ENCODE data around the gene DCLK1.

The DCLK1 gene

GRCh38 chr13:35824395-35824794 is 306.8 kb downstream of the DCLK1 start:
- no peak overlapping the region for H3K4me3 Mint-ChIP-seq
- H3K27me3 Mint-ChIP-seq = no peaks in the 10 kb centered on the region
- no peak for DNase-seq
- ATAC-seq (replicated peaks) = no peak
- no peak overlapping the region for H3K27ac Mint-ChIP-seq
- H3K4me1 Mint-ChIP-seq (ENCODE audit: low read depth in 2 of 2) = no peaks in the 10 kb centered on the region
- no peaks in the 10 kb centered on the region for H3K36me3 Mint-ChIP-seq (ENCODE audit: insufficient read depth)
- peaks cover 7 to 25% of the 10 kb centered on the region in 2 donors for H3K9me3 Mint-ChIP-seq

DNA sequence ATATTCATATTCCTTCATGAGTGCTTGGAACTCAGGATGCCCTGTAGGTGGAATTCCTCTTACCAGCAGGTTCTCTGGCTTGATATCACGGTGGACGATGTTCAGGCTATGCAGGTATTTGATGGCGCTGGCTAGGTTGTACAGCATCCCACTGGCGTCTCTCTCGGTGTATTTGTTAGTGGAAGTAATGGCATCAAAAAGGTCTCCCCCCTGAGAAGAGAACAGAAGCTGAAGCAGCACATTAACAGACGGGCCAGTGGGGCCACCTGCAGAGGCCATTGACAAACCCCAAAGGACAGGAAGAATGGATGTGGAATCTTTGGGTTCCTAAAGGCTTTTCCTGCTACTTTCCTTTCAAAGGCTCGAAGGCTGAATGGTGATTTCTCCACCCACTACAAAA is 308.5 kb downstream of the DCLK1 start:
- ATAC-seq (replicated peaks) (no peak), DNase-seq (no peak)
- Mint-ChIP-seq H3K36me3 (ENCODE audit: insufficient read depth) (no peaks in the 10 kb centered on the region), H3K4me1 (ENCODE audit: low read depth in 2 of 2) (no peaks in the 10 kb centered on the region), H3K9me3 (peaks cover 4 to 15% of the 10 kb centered on the region in 2 donors), H3K4me3 (no peak overlapping the region), H3K27ac (no peak overlapping the region), H3K27me3 (no peaks in the 10 kb centered on the region)

GRCh38 chr13:35818633-35819067 is 312.5 kb downstream of the DCLK1 start:
- Mint-ChIP-seq H3K27ac (no peak overlapping the region), H3K4me1 (ENCODE audit: low read depth in 2 of 2) (no peaks in the 10 kb centered on the region), H3K36me3 (ENCODE audit: insufficient read depth) (no peaks in the 10 kb centered on the region), H3K4me3 (no peak overlapping the region), H3K9me3 (no peaks in the 10 kb centered on the region), H3K27me3 (no peaks in the 10 kb centered on the region)
- ATAC-seq (replicated peaks) = no peak
- no peak for DNase-seq

DNA sequence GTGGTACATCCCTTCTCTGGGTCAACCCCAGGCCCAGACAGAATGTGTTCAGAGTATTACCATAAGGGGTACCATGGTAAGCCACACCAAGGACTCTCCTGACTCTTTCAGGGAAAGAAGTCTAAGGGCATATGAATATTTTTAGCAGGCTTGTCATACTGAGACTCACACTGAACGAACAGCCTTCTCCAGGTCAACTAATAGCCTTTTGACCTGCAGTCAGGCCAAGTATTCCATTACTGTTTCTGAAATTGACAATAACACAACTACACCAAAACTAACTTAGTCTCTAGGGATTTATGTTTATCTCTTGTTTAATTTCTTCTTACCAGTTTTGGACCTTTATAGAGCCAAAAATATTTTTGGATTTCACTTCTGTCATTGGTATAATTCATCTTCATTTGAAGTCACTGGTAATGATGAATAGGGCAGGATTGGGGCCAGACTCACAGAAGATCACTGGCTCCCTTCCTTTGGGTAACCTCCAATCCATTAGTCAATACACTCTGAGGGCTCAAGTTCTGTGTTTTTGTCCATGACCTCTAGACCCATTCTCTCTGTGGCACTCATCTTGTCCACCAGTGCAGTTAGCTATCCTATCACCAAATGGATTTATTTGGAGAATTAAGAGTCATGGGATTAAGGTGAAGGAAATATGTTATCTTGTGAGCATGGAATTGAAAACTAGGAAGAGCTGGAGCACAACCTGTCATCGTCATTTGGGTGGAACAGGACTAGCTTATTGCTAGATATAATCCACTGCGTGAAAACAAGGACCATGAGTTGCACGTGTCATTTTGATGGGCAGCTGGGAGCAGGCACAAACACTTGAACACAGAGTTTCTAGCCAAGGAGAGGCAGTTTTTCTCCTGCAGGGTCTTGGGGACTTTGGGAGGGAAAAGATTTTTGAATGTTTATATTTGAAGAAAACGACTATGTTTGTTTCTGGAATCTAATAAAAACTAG is 313.3 kb downstream of the DCLK1 start:
- H3K4me3 Mint-ChIP-seq = no peak overlapping the region
- H3K27ac Mint-ChIP-seq = no peak overlapping the region
- ATAC-seq (replicated peaks) (no peak), DNase-seq (no peak)
- H3K36me3 Mint-ChIP-seq (ENCODE audit: insufficient read depth) = no peaks in the 10 kb centered on the region
- H3K4me1 Mint-ChIP-seq (ENCODE audit: low read depth in 2 of 2) = no peaks in the 10 kb centered on the region
- H3K27me3 Mint-ChIP-seq = no peaks in the 10 kb centered on the region
- no peaks in the 10 kb centered on the region for H3K9me3 Mint-ChIP-seq

GRCh38 chr13:35814605-35815011 is 316.6 kb downstream of the DCLK1 start:
- no peaks in the 10 kb centered on the region for H3K4me1 Mint-ChIP-seq (ENCODE audit: low read depth in 2 of 2)
- no peaks in the 10 kb centered on the region for H3K36me3 Mint-ChIP-seq (ENCODE audit: insufficient read depth)
- no peaks in the 10 kb centered on the region for H3K27me3 Mint-ChIP-seq
- no peak overlapping the region for H3K4me3 Mint-ChIP-seq
- H3K9me3 Mint-ChIP-seq = no peaks in the 10 kb centered on the region
- no peak overlapping the region for H3K27ac Mint-ChIP-seq
- DNase-seq (no peak), ATAC-seq (replicated peaks) (no peak)

- H3K27me3 Mint-ChIP-seq = no peaks in the 10 kb centered on the region
Measured at GRCh38 chr13:35812736-35813135, 318.4 kb downstream of the DCLK1 start.

GRCh38 chr13:35810321-35810720 is 320.9 kb downstream of the DCLK1 start:
- no peaks in the 10 kb centered on the region for H3K4me1 Mint-ChIP-seq (ENCODE audit: low read depth in 2 of 2)
- ATAC-seq (replicated peaks) (no peak), DNase-seq (no peak)
- H3K36me3 Mint-ChIP-seq (ENCODE audit: insufficient read depth) = no peaks in the 10 kb centered on the region
- no peak overlapping the region for H3K4me3 Mint-ChIP-seq
- H3K9me3 Mint-ChIP-seq = peaks cover 2 to 8% of the 10 kb centered on the region in 2 donors
- H3K27me3 Mint-ChIP-seq = no peaks in the 10 kb centered on the region
- no peak overlapping the region for H3K27ac Mint-ChIP-seq

More at GRCh38 chr13:35812736-35813135, 318.4 kb downstream of the DCLK1 start:
- no peak for DNase-seq
- H3K9me3 Mint-ChIP-seq = peaks cover 0 to 2% of the 10 kb centered on the region in 2 donors
- H3K4me1 Mint-ChIP-seq (ENCODE audit: low read depth in 2 of 2) = no peaks in the 10 kb centered on the region
- no peak overlapping the region for H3K4me3 Mint-ChIP-seq
- ATAC-seq (replicated peaks) = no peak
- H3K36me3 Mint-ChIP-seq (ENCODE audit: insufficient read depth) = no peaks in the 10 kb centered on the region
- H3K27ac Mint-ChIP-seq = no peak overlapping the region

- H3K27ac Mint-ChIP-seq = no peak overlapping the region
- no peak for ATAC-seq (replicated peaks)
Measured at GRCh38 chr13:35808846-35809245, 322.3 kb downstream of the DCLK1 start.

GRCh38 chr13:35804901-35805300 is 326.3 kb downstream of the DCLK1 start:
- H3K4me3 Mint-ChIP-seq = no peak overlapping the region
- H3K27me3 Mint-ChIP-seq = no peaks in the 10 kb centered on the region
- no peak overlapping the region for H3K27ac Mint-ChIP-seq
- no peaks in the 10 kb centered on the region for H3K36me3 Mint-ChIP-seq (ENCODE audit: insufficient read depth)
- ATAC-seq (replicated peaks) (no peak), DNase-seq (no peak)
- peaks cover 2 to 8% of the 10 kb centered on the region in 2 donors for H3K9me3 Mint-ChIP-seq
- H3K4me1 Mint-ChIP-seq (ENCODE audit: low read depth in 2 of 2) = no peaks in the 10 kb centered on the region

More at GRCh38 chr13:35808846-35809245, 322.3 kb downstream of the DCLK1 start:
- Mint-ChIP-seq H3K4me3 (no peak overlapping the region), H3K27me3 (no peaks in the 10 kb centered on the region), H3K4me1 (ENCODE audit: low read depth in 2 of 2) (no peaks in the 10 kb centered on the region), H3K9me3 (peaks cover 2 to 8% of the 10 kb centered on the region in 2 donors), H3K36me3 (ENCODE audit: insufficient read depth) (no peaks in the 10 kb centered on the region)
- no peak for DNase-seq

DNA sequence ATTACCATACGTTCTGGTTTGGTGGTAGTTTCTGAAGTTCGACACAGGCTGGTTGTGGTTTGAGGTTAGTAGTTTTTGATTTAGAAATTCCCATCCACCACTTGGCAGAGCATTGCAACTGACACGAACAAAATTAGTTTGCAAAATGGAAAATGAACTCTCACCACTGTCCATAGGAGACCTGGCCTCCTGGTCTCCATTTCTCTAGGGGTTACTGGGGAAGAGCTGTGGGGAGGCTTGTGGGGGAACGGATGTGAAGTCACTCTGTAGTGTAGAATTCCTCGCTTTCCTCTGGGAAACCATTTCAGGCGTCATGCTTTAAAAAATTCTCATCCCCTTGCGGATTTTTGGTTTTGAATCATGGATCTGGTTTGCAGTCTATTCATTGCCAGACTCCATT is 333.2 kb downstream of the DCLK1 start:
- DNase-seq (no peak), ATAC-seq (replicated peaks) (no peak)
- no peaks in the 10 kb centered on the region for H3K4me1 Mint-ChIP-seq (ENCODE audit: low read depth in 2 of 2)
- H3K4me3 Mint-ChIP-seq = no peak overlapping the region
- H3K36me3 Mint-ChIP-seq (ENCODE audit: insufficient read depth) = peaks cover 3% of the 10 kb centered on the region
- H3K9me3 Mint-ChIP-seq = peaks cover 7 to 10% of the 10 kb centered on the region in 2 donors
- H3K27ac Mint-ChIP-seq = no peak overlapping the region
- H3K27me3 Mint-ChIP-seq = no peaks in the 10 kb centered on the region

DNA sequence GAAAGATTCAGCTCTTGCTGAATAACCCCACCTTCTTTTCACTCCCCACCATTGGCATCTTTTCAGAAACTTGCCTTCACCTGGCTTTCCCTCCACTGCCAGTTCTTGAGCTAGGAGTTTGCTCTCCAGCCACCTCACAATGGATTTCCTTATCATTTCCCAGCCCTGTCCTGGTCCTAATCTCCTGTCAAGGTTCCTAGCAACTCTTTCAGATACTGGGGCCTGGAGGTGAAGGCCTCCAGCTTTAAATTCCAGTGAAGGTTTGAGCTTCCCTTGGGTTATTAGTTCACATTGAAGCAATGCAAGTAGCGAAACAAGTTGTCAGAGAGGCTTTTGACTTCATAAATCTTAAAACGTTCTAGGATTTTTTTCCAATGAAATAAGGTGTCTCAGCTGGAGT is 333.9 kb downstream of the DCLK1 start:
- H3K36me3 Mint-ChIP-seq (ENCODE audit: insufficient read depth) = peaks cover 3% of the 10 kb centered on the region
- ATAC-seq (replicated peaks) (no peak), DNase-seq (no peak)
- no peak overlapping the region for H3K4me3 Mint-ChIP-seq
- H3K4me1 Mint-ChIP-seq (ENCODE audit: low read depth in 2 of 2) = no peaks in the 10 kb centered on the region
- no peaks in the 10 kb centered on the region for H3K27me3 Mint-ChIP-seq
- H3K9me3 Mint-ChIP-seq = peaks cover 7 to 10% of the 10 kb centered on the region in 2 donors
- no peak overlapping the region for H3K27ac Mint-ChIP-seq

DNA sequence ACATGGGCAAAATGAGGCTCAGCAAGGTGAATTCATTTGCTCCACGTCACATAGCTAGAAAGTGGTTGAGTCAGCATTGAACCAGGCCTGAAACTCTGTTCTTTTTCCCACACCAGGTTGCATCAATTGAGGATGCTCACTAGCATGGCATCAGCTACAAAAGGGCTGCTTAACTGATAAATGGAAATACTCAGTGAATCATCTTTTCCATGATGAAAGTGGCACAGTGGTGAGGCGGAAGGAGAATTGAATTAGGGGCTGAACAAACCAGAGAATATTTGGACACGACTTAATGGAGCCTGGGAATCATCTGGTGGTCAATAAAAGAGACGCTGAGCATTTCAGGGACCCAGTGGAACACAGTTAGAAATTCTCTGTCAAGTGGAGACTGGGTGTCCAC is 334.6 kb downstream of the DCLK1 start:
- no peak for ATAC-seq (replicated peaks)
- Mint-ChIP-seq H3K4me1 (ENCODE audit: low read depth in 2 of 2) (no peaks in the 10 kb centered on the region), H3K4me3 (no peak overlapping the region), H3K27ac (no peak overlapping the region), H3K9me3 (peaks cover 7 to 10% of the 10 kb centered on the region in 2 donors), H3K27me3 (no peaks in the 10 kb centered on the region), H3K36me3 (ENCODE audit: insufficient read depth) (peaks cover 3% of the 10 kb centered on the region)
- no peak for DNase-seq

DNA sequence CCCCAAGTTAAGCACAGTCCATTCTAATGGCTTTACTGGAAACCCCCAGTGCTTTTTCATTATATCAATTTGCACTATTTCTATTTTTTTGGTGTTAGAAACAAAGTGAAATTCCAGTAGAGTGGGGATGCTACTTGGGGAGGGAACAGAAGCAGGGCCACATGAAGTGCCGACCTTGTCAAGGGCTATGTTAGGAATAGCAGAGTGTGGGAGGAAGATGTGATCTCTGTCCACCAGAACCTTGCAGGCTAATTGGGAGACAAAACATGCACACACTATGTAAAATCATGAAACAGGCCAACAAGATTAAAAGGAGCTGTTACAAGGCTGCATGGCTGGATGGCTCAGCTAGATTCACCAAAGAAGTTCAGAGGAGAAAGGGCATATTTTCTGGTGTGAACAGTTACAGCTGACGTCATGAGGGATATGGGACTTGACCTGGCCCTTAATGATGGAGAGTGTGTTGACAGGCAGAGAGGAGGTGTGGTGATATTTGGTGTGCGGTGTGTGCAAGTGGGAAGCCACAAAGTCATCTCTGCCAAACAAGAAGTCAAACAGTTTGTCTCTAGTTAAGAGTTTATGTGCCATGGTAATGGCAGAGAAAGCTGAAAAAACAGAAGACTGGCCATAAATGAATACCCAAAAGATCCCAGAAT is 336.3 kb downstream of the DCLK1 start:
- ATAC-seq (replicated peaks) = no peak
- no peak for DNase-seq
- Mint-ChIP-seq H3K4me3 (no peak overlapping the region), H3K36me3 (ENCODE audit: insufficient read depth) (peaks cover 3% of the 10 kb centered on the region), H3K27ac (no peak overlapping the region), H3K27me3 (no peaks in the 10 kb centered on the region), H3K9me3 (peaks cover 7 to 10% of the 10 kb centered on the region in 2 donors), H3K4me1 (ENCODE audit: low read depth in 2 of 2) (no peaks in the 10 kb centered on the region)

- Mint-ChIP-seq H3K27me3 (no peaks in the 10 kb centered on the region), H3K4me1 (ENCODE audit: low read depth in 2 of 2) (no peaks in the 10 kb centered on the region), H3K4me3 (no peak overlapping the region), H3K27ac (no peak overlapping the region), H3K9me3 (peaks cover 7 to 10% of the 10 kb centered on the region in 2 donors), H3K36me3 (ENCODE audit: insufficient read depth) (peaks cover 3% of the 10 kb centered on the region)
- no peak for ATAC-seq (replicated peaks)
- no peak for DNase-seq
Measured at GRCh38 chr13:35793823-35794222, 337.4 kb downstream of the DCLK1 start.

All from effector memory CD8-positive, alpha-beta T cell (primary cell).